HepG2 (cell line): ENCODE data around the gene SWSAP1. TPM values are rescaled to one million over a fixed set of nuclear protein-coding genes. Genes with fewer than 3 reads are reported as not detected.

ENCODE experiments used
- FOXK1 ChIP-seq: sonication (generic); formaldehyde crosslinking; IDR thresholded peaks from 2 replicates; pipeline ENCODE4 v1.4.0; 2020; ENCODE audit warnings: low read depth, missing genetic modification reagents, borderline replicate concordance
- MATR3 ChIP-seq: sonication (generic); formaldehyde crosslinking; IDR thresholded peaks from 2 replicates; pipeline ENCODE4 v1.4.0; 2020; ENCODE audit warnings: missing genetic modification reagents
- NCOA5 ChIP-seq: sonication (generic); formaldehyde crosslinking; IDR thresholded peaks from 2 replicates; pipeline ENCODE4 v1.4.0; 2020; ENCODE audit warnings: missing genetic modification reagents
- NFE2L1 ChIP-seq: sonication (generic); formaldehyde crosslinking; IDR thresholded peaks from 2 replicates; pipeline ENCODE4 v1.4.0; 2020; ENCODE audit warnings: missing genetic modification reagents, mild to moderate bottlenecking, borderline replicate concordance
- ONECUT2 ChIP-seq: sonication (generic); formaldehyde crosslinking; IDR thresholded peaks from 2 replicates; pipeline ENCODE4 v1.4.0; 2020; ENCODE audit warnings: missing genetic modification reagents
- PATZ1 ChIP-seq: sonication (generic); formaldehyde crosslinking; IDR thresholded peaks from 2 replicates; pipeline ENCODE4 v1.4.0; 2020; ENCODE audit warnings: missing genetic modification reagents
- TGIF2 ChIP-seq: IDR thresholded peaks from 2 replicates; pipeline ENCODE4 v1.6.1; 2016; ENCODE audit warnings: control low read depth, missing compliant biosample characterization
- ZEB1 ChIP-seq: IDR thresholded peaks from 2 replicates; pipeline ENCODE4 v1.6.1; 2012; ENCODE audit warnings: mild to moderate bottlenecking, low read depth, inconsistent platforms; ENCODE audit not compliant: insufficient replicate concordance
- ZFP37 ChIP-seq: sonication (generic); formaldehyde crosslinking; IDR thresholded peaks from 2 replicates; pipeline ENCODE4 v1.4.0; 2020; ENCODE audit warnings: missing genetic modification reagents, borderline replicate concordance
- ZNF318 ChIP-seq: sonication (generic); formaldehyde crosslinking; IDR thresholded peaks from 2 replicates; pipeline ENCODE4 v1.4.0; 2020; ENCODE audit warnings: mild to moderate bottlenecking, missing genetic modification reagents
- ZNF547 ChIP-seq: sonication (generic); formaldehyde crosslinking; IDR thresholded peaks from 2 replicates; pipeline ENCODE4 v1.5.1; 2020; ENCODE audit warnings: mild to moderate bottlenecking, missing genetic modification reagents
- ZNF883 ChIP-seq: sonication (generic); formaldehyde crosslinking; IDR thresholded peaks from 2 replicates; pipeline ENCODE4 v1.5.1; 2020; ENCODE audit warnings: mild to moderate bottlenecking, missing genetic modification reagents; ENCODE audit errors: not compliant biosample characterization
- polyA plus RNA-seq, 8 experiments: library from polyadenylated mRNA; depleted of rRNA in 3 of 8; stranded (reverse) in 7 of 8; unstranded in 1 of 8; fragments of >200 nt; fragmentation: Illumina TruSeq in 4 of 8; extraction: Trizol in 4 of 8; gene quantifications; 2 replicates each; pipeline versions ENCODE4 v1.2.1 to v1.2.3, GENCODE V29; 2011 to 2016; ENCODE audit warnings: low read depth in 4 of 8, missing spikeins in 1 of 8, mixed read lengths in 1 of 8; ENCODE audit not compliant: insufficient read depth in 1 of 8
- total RNA-seq, 5 experiments: library from RNA; depleted of rRNA; stranded (reverse); fragments of >200 nt; fragmentation: Illumina TruSeq; extraction: Trizol; gene quantifications; 2 replicates each; pipeline ENCODE4 v1.2.3, GENCODE V29; 2016; ENCODE audit warnings: low read depth in 1 of 5
- TF ChIP-seq, protein P1 (sequence below): sonication (generic); formaldehyde crosslinking; IDR thresholded peaks from 2 replicates; pipeline ENCODE4 v1.4.0; 2020; ENCODE audit warnings: mild to moderate bottlenecking, low read depth, missing genetic modification reagents
- TF ChIP-seq, protein P2 (sequence below): sonication (generic); formaldehyde crosslinking; IDR thresholded peaks from 2 replicates; pipeline ENCODE4 v1.5.0; 2020; ENCODE audit warnings: mild to moderate bottlenecking, missing genetic modification reagents

Gene SWSAP1
- total and polyA plus RNA-seq, 2 of the 13 experiments (the other 11 are each of a cell fraction or from before 2014, with no cell fraction given), result 2.7 to 3.3 TPM

- TF ChIP-seq, protein P1, sequence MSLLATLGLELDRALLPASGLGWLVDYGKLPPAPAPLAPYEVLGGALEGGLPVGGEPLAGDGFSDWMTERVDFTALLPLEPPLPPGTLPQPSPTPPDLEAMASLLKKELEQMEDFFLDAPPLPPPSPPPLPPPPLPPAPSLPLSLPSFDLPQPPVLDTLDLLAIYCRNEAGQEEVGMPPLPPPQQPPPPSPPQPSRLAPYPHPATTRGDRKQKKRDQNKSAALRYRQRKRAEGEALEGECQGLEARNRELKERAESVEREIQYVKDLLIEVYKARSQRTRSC (CRISPR knock-in tag), result no peak
- no peak for TF ChIP-seq NCOA5 (CRISPR knock-in tag)
- TF ChIP-seq, protein P2, sequence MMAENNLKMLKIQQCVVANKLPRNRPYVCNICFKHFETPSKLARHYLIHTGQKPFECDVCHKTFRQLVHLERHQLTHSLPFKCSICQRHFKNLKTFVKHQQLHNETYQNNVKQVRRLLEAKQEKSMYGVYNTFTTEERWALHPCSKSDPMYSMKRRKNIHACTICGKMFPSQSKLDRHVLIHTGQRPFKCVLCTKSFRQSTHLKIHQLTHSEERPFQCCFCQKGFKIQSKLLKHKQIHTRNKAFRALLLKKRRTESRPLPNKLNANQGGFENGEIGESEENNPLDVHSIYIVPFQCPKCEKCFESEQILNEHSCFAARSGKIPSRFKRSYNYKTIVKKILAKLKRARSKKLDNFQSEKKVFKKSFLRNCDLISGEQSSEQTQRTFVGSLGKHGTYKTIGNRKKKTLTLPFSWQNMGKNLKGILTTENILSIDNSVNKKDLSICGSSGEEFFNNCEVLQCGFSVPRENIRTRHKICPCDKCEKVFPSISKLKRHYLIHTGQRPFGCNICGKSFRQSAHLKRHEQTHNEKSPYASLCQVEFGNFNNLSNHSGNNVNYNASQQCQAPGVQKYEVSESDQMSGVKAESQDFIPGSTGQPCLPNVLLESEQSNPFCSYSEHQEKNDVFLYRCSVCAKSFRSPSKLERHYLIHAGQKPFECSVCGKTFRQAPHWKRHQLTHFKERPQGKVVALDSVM (CRISPR knock-in tag), result no peak
- no peak for TF ChIP-seq TGIF2
- TF ChIP-seq ZNF318 (CRISPR knock-in tag), result no peak
- TF ChIP-seq PATZ1 (CRISPR knock-in tag), result no peak
- TF ChIP-seq FOXK1, result no peak
- TF ChIP-seq ZFP37 (CRISPR knock-in tag), result no peak
- no peak for TF ChIP-seq ZNF547 (CRISPR knock-in tag)
- no peak for TF ChIP-seq ONECUT2 (CRISPR knock-in tag)
- TF ChIP-seq NFE2L1 (CRISPR knock-in tag), result no peak
- no peak for TF ChIP-seq MATR3
- TF ChIP-seq ZNF883 (CRISPR knock-in tag), result no peak
- TF ChIP-seq ZEB1, result no peak
Measured at GRCh38 chr19:11355160-11356073, 19.0 kb upstream of the SWSAP1 start, which contains the start of gene PLPPR2 (continued).
